B cell (primary cell): Measurements from ENCODE around the gene CTDSPL2.

Experiments used
- CTCF ChIP-seq: fragments of 200-600 bp; IDR thresholded peaks from one replicate; pipeline ENCODE4 v1.8.0; 2022; ENCODE audit warnings: antibody characterized with exemption, mild to moderate bottlenecking
- EZH2 ChIP-seq: IDR thresholded peaks from 2 replicates; pipeline ENCODE4 v1.6.1; 2012; ENCODE audit warnings: borderline replicate concordance, low read depth, mild to moderate bottlenecking, moderate library complexity, low read length; ENCODE audit not compliant: insufficient read depth, poor library complexity, severe bottlenecking

- TF ChIP-seq CTCF (no peak), EZH2 (no peak)
Observed at GRCh38 chr15:44438402-44438801, 11.0 kb downstream of the CTDSPL2 start.
